T-helper 2 cell (primary cell): ENCODE measurements around the gene RGN.
"Not testable (repeated sequence)": the region's sequence is repeated elsewhere in the genome, so short reads cannot be mapped to it uniquely, and the experiment has no call there.

Experiments
- DNase-seq, 5 experiments: peaks; one replicate each; pipeline versions ENCODE4 v3.0.0 to v3.0.0-alpha.2; 2012 to 2022

RGN gene

GRCh38 chrX:47124466-47124865 lies 46.2 kb downstream of the RGN start:
- not testable (repeated sequence) for DNase-seq

- peak; percentile 52 to 96 (median 82) for DNase-seq
These were observed 51.1 kb downstream of the RGN start for GRCh38 chrX:47129157-47129898.

- no peak for DNase-seq
These were observed 51.7 kb downstream of the RGN start for GRCh38 chrX:47129899-47130358.

- no peak for DNase-seq
These were observed 55.2 kb downstream of the RGN start for GRCh38 chrX:47133493-47133892.

- not testable (repeated sequence) for DNase-seq
These were observed 57.4 kb downstream of the RGN start for GRCh38 chrX:47135650-47136049.

- DNase-seq, result no peak
These were observed 59.9 kb downstream of the RGN start for GRCh38 chrX:47138171-47138570.
